GM04503 (cell line): ENCODE results near the gene HMG20A.
"Not testable (repeated sequence)": the region's sequence is repeated elsewhere in the genome, so short reads cannot be mapped to it uniquely, and the experiment has no call there.

ENCODE experiments used
- DNase-seq: peaks from one replicate; pipeline ENCODE4 v3.0.0-alpha.2; 2012; ENCODE audit warnings: low read depth

The HMG20A gene

DNA sequence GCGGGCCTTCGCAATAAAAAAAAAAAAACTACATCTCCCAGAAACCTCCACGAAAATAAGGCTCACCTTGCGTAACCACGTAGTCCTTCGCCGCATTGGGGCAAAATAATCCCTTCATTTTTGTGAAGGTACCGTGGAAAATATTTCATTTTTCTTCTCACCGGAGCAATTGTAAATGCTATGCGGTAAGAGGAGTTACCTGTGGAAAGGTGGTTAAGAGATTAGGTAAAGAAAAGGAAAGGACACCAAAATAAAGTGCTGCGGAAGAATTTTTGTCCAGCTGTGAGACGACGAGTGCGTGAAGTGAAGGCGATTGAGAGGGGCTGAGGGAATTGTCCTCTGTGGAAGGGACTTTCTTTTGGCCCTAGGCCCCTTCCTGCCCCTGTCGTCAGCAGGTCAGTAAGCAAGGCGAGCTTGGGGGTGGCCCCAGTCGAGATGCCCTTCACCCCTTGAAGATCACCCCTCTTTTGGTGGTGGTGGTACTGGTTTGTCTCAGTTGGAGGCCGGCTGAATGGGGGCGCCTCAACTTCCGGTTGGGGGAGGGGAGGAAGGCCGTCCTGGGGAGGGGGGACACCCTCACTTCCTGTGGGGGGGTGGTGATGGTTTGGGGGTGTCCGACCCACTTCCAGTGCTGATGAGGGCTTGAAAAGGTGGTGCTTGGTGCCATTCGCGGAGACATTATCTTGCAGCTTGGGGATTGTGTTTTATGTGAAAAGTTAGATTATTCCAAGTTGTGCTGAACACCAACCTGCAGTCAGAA lies at the start of gene HMG20A:
HMG20A (plus strand) TSS at position 279 of the 760 bp plus-strand sequence. CDS start 37,520 bp downstream, outside the sequence.
- DNase-seq = peak; percentile 74

DNA sequence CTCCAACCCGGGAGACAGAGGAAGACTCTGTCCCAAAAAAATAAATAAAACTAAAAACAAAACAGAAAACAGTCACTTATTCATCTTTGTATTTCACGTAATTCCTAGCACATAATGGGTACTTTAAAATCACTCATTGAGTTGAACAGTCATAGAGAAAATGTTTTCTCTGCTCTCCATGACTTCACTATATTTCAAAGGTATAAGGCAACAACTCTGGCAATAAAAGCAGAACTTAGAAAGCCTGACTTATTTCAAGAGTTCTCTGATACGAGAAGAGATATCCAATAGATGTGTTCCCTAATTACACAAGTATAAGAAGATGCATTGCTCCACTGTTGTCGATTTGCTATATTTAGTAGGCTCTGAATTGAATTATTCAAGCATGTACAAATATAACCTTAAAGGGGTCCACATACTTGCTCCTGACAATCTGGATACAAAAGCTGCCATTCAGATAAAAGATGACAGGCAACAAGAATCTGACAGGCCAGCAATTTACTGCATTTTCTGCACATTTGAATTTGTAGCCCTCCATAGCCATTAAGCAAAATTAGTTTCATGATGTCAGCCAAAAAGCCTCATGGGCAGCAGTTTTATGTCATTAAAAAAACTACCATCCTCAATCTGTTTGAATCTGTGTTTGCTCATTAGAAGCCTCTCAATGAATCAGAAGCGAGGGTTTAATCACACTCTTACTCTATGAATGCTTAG lies 48.7 kb upstream of the HMG20A start:
- no peak for DNase-seq

DNA sequence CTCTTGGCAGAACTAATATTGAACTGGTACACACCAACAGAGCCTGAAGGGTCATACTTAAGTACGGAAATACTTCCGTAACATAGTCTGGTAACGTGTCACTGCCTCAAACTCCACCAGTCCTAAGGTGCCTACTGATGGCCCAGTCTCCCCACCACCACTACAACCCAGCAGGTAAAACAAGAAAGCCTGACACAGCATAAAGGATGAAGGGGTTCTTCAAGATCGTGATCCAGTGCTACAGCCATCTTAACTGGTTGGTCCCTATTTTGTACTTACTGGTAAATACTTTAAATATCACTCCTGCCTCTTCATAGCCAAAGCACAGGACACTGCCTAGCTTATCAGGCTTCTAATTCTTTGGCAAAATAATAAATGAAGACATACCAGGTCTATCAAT lies 47.2 kb upstream of the HMG20A start:
- no peak for DNase-seq

DNA sequence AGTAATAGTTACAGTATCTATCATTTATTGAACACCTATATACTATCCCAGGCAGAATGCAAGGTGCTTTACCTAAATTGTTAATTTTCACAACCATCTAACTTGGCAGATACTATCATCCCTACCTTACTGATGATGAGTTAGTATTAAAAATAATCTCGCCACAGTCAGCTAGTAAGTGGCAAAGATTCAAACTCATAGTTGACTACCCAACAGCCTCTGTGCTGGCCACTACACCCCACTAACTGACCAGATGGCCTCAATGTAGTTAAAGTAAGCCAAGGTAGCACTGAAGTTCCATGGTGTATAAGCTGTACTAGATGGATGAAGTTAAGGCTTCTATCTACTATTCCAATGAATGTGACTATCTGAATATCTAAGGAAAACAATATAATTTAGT lies 45.6 kb upstream of the HMG20A start:
- no peak for DNase-seq

DNA sequence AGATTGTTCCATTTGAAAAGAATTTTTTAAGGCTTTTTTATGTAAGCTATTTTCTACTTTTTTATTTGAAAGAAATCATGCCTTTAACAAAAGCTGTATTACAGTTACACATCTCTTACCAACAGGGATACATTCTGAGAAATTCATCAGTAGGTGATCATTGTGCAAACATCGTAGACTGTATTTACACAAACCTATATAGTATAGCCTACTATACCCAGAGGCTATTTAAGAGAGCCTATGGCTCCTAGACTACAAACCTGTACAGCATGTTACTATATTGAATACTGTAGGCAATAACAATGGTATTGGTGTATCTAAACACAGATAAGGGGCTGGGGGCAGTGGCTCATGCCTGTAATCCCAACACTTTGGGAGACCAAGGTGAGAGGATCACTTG lies 43.9 kb upstream of the HMG20A start:
- DNase-seq = no peak

DNA sequence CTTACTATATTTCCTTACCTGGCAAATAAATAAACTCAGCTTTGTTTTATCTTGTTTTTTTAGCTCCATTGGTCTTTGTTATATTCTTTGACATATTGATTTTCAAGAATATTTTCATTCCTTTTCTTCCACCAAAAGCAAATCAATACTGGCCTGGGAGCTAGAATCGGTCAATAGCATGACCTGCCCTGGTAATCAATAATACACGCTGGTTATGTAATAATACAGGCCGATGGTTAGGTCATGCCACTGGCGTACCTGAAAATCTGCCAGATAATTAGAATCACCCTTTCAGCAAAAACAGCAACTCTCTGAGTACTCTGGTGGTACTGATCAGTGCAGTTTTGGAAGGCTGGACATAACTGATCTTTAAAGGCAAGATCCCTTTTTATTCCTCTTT lies 40.7 kb upstream of the HMG20A start:
- DNase-seq = no peak

DNA sequence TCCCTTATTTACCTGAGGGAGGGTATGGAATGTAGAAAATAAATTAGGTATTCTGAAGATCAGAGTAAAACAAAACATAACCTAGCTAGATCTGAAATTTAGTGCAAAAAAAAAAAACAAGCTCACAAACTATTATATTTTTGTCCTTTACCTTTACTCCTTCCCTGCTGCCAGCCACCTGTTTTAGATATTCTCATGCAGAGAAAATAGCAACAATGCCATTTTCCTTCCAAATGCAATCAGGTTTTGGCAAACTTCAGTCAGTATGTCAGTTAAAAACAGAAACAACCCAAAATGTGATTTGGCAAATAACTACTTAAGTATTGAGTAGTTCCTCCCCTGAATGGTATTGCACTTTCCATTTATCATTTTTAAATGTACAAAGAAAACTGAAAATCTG lies 36.6 kb upstream of the HMG20A start:
- DNase-seq = no peak

DNA sequence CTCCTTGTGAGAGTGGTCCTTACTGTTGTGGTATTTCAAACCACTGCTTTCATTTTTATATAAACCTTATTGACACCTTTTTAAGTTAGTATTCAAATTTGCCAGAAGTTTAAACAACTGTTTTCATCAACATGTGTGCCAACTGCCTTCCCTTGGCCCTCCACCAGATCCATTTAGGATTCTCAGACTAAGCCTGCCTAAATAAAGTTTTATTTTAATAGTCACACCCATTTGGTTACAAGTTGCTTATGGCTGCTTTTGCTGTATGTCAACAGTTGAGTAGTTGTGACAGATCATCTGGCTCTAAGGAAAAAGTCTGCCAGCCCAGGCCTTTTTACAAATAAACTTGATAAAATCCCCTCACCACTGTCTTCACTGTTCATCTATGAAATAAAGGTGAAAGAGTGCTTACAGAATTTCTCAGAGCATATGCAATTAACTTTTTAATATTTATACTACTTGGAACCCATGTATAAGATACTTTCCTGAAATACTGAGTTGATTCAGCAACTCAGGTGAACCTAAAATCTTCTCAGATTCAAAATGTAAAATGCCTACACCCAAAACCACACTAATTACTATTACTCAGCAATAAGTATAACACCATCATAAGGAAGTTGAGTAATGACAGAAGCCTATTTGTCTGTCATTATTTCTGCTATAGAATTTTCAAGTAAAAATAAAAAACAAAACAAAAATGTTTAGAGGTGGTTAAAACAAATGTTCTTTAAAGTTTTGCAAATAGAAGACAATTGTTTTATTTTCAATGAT lies 35.9 kb upstream of the HMG20A start:
- no peak for DNase-seq

DNA sequence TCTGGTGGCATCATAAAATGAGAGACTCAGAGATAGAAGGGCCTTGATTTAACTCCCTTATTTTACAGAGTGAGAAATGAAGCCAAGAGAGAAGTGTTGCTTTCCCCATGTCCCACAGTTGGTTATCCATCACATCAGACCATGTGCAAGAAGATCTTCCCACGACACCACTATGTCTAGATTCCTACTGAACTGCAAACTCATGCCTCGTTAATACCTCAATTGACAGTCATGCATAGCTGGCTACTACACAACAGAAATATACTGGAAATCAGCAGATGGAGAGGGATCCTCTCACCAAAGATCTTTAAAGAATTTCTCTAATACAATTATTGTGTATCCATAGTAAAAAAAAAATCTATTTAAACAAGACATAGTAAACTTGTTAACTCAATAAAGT lies 34.1 kb upstream of the HMG20A start:
- peak; percentile 11 for DNase-seq

DNA sequence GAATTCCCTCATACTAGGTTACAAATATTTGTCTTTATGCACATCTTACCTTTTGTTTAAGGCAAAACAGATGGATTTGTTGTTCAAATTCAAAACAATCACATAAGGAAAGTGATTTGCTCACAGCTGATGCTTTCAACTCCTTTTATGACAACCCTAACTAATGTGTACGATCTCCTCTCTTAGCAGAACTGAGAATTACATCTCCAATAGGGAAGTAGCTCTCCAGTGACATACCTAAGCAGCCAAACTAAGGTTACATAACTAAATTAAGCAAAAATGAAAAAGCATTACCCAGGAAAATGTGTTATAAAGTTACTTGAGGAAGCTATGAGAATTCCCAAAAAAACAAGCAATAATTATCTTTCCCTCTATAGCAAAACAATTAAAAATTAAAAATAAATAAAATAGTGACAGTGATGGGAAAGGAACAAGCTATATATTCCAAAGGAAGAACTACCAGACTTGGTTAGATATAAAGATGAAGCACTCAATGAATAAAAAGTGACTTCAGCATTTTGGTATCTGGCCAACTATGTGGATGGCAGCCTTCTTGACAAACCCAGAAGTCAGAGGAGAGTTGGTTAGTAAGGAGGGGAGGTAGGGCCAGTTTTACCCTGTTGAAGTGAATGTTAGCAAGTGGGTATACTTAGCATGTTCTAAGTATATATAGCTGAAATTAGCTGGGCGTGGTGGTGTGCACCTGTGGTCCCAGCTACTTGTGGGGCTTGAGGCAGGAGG lies 33.2 kb upstream of the HMG20A start:
- DNase-seq = no peak

DNA sequence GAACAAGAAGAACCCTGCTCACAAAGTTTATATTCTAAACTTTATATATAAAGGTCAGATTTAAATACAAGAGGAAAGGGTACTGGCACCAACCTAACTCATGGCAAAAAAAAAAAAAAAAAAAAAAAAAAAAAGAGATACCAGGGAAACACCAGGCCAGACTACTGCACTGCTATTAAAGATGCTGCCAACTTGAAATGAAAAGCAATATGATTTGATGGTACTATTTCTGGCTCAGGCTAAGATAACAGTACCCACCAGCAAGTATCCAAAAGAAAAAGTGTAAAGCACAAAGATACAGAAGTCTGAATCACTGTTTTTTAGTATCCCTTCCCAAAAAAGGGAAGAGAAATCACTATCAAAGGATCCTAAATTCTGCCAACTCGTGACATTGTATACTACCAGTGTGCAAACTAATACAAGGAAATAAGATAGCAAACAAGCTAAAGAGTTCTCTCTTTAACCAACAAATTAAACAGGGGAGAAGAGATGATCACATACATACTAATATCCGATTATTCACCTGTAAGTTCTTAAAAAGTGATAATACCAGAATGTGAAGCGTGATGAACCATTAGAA lies 29.2 kb upstream of the HMG20A start:
- DNase-seq = no peak

DNA sequence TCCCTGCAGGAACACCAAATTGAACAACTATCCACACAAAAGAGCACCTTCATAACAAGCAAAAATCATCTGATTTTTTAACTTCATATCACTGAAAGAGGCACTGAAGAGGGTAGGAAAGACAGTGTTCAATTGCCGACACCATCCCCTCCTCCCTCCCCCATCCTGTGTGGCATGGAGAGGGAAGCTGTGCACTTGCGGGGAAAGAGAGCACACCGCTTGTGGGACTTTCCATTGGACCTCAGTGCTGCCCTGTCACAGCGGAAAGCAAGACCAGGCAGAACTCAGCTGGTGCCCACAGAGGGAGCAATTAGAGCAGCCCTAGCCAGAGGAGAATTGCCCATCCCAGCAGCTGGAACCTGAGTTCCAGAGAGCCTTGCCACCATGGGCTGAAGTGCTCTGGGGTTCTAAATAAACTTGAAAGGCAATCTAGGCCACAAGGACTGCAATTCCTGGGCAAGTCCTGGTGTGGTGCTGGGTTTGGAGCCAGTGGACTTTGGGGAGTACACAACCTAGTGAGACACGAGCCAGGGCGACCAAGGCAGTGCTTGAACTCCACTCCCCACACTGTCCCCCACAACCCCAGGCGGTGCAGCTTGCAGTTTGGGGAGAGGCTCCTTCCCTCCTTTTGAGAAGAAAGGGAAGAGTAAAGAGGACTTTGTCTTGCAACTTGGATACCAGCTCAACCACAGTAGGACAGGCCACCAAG lies 27.8 kb upstream of the HMG20A start:
- DNase-seq = no peak

DNA sequence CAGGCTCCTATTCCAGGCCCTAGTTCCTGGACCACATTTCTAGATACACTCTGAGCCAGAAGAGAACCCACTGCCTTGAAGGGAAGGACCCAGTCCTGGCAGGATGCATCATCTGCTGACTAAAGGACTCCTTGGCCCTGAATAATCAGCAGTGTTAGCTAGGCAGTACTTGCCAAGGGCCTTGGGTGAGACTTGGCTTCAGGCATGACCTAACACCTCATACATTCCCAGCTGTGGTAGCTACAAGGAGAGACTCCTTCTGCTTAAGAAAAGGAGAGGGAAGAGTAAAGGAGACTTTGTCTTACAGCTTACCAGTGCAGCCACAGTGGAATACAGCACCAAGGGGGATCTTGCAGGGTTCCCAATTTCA lies 27.2 kb upstream of the HMG20A start:
- no peak for DNase-seq

DNA sequence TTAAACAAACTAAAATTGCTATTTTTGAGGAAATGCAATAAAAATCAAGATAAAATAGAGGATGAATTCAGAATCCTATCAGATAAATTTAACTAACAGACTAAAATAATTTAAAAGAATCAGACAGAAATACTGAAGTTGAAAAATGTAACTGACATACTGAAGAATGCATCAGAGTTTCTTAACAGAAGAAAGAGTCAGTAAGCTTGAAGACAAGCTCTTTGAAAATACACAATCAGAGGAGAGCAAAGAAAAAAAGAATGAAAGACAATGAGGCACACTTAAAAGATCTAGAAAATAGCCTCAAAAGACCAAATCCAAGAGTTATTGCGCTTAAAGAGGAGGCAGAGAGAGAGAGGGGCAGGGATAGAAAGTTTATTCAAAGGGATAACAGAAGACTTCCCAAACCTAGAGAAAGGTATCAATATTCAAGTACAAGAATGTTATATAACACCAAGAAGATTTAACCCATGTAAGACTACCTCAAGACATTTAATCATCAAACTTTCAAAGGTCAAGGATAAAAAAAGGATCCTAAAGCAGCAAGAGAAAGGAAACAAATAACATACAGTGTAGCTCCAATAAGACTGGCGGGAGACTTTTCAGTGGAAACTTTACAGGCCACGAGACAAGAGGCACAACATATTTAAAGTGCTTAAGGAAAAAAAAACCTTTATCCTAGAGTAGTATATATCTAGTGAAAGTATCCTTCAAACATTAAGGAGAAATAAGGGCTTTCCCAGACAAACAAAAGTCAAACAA lies 25.5 kb upstream of the HMG20A start:
- DNase-seq = no peak

DNA sequence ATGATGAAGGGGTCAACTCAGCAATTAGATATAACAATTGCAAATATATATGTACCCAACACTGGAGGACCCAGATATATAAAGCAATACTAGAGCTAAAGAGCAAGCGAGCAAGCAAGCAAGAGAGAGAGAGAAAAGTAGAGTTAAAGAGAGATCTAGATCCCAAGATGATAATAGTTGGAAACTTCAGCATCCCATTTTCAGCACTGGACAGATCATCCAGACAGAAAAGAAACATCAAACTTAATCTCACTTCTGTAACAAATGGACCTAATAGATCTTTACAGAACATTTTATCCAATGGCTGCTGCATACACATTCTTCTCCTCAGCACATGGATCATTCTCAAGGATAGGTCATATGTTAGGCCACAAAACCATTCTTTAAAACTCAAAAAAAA lies 24.0 kb upstream of the HMG20A start:
- DNase-seq = no peak

DNA sequence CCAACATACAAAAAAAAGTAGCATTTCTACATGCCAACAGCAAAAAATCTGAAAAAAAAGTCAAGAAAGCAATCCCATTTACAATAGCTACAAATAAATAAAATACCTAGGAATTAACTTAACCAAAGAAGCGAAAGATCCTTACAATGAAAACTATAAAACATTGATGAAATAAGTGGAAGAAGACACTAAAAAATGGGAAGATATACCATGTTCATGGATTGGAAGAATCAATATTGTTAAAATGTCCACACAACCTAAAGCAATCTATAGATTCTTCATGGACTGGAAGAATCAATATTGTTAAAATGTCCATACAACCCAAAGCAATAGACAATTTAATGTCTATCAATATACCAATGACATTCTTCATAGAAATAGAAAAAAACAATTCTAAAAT lies 21.8 kb upstream of the HMG20A start:
- no peak for DNase-seq

DNA sequence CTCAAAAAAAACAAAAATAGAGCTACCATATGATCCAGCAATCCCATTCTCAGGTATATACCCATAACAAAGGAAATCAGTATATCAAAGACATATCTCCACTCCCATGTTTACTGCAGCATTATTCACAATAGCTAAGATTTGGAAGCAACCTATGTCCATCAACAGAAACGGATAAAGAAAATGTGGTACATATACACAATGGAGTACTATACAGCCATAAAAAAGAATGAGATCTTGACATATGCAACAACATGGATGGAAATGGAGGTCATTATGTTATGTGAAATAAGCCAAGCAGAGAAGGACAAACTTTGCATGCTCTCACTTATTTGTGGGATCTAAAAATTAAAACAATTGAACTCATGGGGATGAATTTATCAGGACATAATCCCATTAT lies 20.4 kb upstream of the HMG20A start:
- no peak for DNase-seq

DNA sequence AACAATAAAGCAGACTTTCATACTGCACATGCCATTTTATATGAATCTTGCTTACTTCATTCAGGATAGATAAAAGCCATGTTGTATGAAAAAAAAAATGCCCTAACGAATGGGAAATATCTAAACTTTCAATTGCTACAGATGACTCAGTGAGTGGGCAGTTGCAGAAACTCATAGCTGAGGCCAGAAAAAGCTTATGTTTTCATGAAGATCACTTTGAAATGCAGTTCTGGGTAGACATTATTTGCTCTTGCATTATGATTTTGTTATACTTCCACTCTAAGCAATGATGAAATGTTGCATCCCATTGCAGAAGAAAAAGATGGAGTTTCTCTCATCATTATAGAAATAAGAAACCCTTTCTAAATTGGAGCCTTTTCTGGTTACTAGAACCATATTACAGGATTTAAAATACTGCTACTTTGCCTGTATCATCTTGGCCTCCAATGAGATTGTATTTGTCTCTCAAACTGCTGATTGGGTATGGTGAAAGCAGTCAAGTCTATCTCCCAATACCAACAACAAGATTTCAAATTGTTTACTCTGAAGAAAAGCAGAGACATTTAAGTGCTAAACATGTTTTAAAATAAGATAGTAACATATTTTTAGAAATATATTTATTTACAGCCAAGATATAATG lies 17.8 kb upstream of the HMG20A start:
- peak; percentile 44 for DNase-seq

DNA sequence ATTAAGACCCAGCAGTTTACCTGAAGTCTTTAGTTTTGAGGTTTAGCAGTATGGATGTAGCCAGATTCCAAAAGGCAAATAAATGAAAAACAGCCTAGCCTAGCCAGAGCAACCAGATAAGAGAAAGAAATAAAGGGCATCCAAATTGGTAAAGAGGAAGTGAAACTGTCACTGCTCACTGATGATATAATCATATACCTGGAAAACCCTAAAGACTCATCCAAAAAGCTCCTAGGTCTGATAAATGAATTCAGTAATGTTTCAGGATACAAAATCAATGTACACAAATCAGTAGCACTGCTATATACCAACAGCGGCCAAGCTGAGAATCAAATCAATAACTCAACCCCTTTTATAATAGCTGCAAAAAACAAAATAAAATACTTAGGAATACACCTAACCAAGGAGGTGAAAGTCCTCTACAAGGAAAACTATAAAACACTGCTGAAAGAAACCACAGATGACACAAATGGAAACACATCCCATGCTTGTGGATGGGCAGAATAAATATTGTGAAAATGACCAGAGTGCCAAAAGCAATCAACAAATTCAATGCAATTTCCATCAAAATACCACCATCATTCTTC lies 14.4 kb upstream of the HMG20A start:
- not testable (repeated sequence) for DNase-seq

DNA sequence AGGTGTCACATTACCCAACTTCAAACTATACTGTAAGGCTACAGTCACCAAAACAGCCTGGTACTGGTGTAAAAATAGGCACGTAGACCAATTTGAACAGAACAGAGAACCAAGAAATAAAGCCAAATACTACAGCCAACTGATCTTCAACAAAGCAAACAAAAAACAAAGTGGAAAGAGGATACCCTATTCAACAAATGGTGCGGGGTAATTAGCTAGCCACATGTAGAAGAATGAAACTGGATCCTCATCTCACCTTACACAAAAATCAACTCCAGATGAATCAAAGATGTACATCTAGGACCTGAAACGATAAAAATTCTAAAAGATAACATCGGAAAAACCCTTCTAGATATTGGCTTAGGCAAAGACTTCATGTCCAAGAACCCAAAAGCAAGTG lies 13.8 kb upstream of the HMG20A start:
- DNase-seq = no peak
